ENCODE data around the gene TPGS2. TPM values are rescaled to one million over a fixed set of nuclear protein-coding genes. Genes with fewer than 3 reads are reported as not detected.
A peak's percentile ranks its signal among the peaks of the same experiment; 100 is the strongest.

Gene TPGS2
- total RNA-seq, 1 donor from 2014 or later: 57.6 TPM

DNA sequence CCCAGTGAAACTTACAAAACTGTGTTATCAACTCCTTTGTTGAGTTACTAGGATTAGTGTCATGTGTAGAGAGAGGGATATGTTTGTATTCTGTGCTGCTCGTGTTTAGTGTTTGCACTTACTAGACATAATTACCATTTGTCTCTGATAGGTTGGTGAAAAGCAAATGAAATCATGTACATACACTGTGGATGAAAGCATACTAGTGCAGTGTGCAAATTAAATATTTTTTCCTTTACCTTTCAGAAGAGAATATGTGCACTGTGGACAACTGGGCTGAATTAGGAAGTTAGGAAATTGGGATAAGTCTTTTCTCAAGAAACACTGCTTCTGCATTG, 1.3 kb upstream of the TPGS2 start:
- peaks cover 4% of the 10 kb centered on the region for H3K36me3 ChIP-seq
- H3K27me3 ChIP-seq: no peaks in the 10 kb centered on the region
- H3K4me3 ChIP-seq: peak overlapping the region; percentile 95
- no peak for TF ChIP-seq CTCF (IDR thresholded peaks at IDR 0.05)
- ATAC-seq (no peak), DNase-seq (no peak)
- no peaks in the 10 kb centered on the region for H3K9me3 ChIP-seq
- no peak overlapping the region for H3K27ac ChIP-seq
- peaks cover 6% of the 10 kb centered on the region for H3K4me1 ChIP-seq
- intact Hi-C loops (cut with DNase I): no loop called here

GRCh38 chr18:36829362-36830157, 758 bp upstream of the TPGS2 start:
- no peak for TF ChIP-seq CTCF (IDR thresholded peaks at IDR 0.05)
- Histone ChIP-seq H3K27ac (peak overlapping the region; percentile 82), H3K4me3 (peak overlapping the region; percentile 95), H3K27me3 (no peaks in the 10 kb centered on the region), H3K9me3 (no peaks in the 10 kb centered on the region), H3K4me1 (peaks cover 6% of the 10 kb centered on the region), H3K36me3 (peaks cover 4% of the 10 kb centered on the region)
- intact Hi-C loops (cut with DNase I): no loop called here
- peak; percentile 3 for ATAC-seq
- DNase-seq: no peak

DNA sequence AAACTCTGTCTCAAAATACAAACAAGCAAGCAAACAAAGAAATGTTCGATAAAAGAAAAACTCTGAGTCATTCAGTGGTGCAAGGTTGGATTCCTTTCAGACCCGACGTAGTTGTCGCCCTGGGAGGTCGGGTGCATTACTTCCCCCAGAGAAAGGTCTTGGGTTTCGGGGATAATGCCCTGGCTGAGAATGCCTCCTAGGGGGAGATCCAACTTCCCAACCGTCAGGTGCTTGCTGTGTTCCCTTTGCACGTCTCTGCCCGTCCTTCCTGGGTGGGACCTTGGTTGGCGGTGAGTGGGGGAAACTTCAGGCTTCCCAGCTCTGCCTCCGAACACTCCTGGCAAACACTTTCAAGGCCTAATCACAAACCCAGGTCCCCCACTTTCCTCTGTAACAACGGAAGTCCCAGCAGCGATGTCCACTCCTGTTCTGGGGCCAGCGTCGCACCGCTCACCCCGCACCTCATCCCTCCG, 609 bp downstream of the TPGS2 start:
- peak overlapping the region; percentile 95 for H3K4me3 ChIP-seq
- H3K27ac ChIP-seq: peak overlapping the region; percentile 82
- H3K36me3 ChIP-seq: peaks cover 4% of the 10 kb centered on the region
- DNase-seq (no peak), ATAC-seq (no peak)
- no peak for TF ChIP-seq CTCF (IDR thresholded peaks at IDR 0.05)
- intact Hi-C loops (cut with DNase I): no loop called here
- peaks cover 6% of the 10 kb centered on the region for H3K4me1 ChIP-seq
- no peaks in the 10 kb centered on the region for H3K9me3 ChIP-seq
- H3K27me3 ChIP-seq: no peaks in the 10 kb centered on the region

DNA sequence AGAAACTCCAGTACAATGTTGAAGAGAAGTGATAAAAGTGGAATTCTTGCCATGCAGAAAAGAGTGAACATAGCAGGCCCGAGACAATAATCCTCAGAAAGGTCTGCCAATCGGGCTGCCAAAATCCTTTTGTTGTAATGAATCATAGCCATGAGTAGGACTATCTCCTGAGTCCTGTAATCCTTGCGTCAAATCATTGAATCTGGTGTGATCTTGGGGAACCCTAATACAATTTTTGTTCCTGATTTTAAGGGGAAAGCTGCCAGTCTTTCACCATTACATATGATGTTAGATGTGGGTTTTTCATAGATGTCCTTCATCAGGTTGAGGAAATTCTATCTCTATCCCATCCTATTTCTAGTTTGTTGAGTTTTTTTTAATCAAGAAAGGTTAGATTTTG, 2.2 kb downstream of the TPGS2 start:
- ATAC-seq (no peak), DNase-seq (no peak)
- Histone ChIP-seq H3K36me3 (peaks cover 7% of the 10 kb centered on the region), H3K9me3 (no peaks in the 10 kb centered on the region), H3K27ac (no peak overlapping the region), H3K4me1 (peaks cover 6% of the 10 kb centered on the region), H3K27me3 (no peaks in the 10 kb centered on the region), H3K4me3 (no peak overlapping the region)
- TF ChIP-seq CTCF (IDR thresholded peaks at IDR 0.05): no peak
- intact Hi-C loops (cut with DNase I): no loop called here

GRCh38 chr18:36825526-36825925, 3.3 kb downstream of the TPGS2 start:
- no peak for DNase-seq
- Histone ChIP-seq H3K4me1 (peaks cover 6% of the 10 kb centered on the region), H3K9me3 (no peaks in the 10 kb centered on the region), H3K4me3 (no peak overlapping the region), H3K27me3 (no peaks in the 10 kb centered on the region), H3K36me3 (peaks cover 7% of the 10 kb centered on the region), H3K27ac (no peak overlapping the region)
- TF ChIP-seq CTCF (IDR thresholded peaks at IDR 0.05): no peak
- no peak for ATAC-seq
- intact Hi-C loops (cut with DNase I): no loop called here

Measured in upper lobe of right lung (tissue), 1 donor.